Fibroblast of pulmonary artery (primary cell): ENCODE data around the gene FOLR3.
"Not testable (repeated sequence)": the region's sequence is repeated elsewhere in the genome, so short reads cannot be mapped to it uniquely, and the experiment has no call there.

Experiments
- DNase-seq: peaks from one replicate; pipeline ENCODE4 v3.0.0-alpha.2; 2010; ENCODE audit warnings: low read depth
- H3K4me3 ChIP-seq: replicated peaks from 2 replicates; pipeline ENCODE4 v1.5.1; 2011; ENCODE audit warnings: low read depth, mild to moderate bottlenecking, control low read depth, low read length, moderate library complexity
- TF ChIP-seq, protein P1 (sequence below): IDR thresholded peaks from 2 replicates; pipeline ENCODE4 v1.5.1; 2011; ENCODE audit warnings: mild to moderate bottlenecking, control low read depth, low read length, inconsistent platforms; ENCODE audit errors: missing control alignments

FOLR3 gene

DNA sequence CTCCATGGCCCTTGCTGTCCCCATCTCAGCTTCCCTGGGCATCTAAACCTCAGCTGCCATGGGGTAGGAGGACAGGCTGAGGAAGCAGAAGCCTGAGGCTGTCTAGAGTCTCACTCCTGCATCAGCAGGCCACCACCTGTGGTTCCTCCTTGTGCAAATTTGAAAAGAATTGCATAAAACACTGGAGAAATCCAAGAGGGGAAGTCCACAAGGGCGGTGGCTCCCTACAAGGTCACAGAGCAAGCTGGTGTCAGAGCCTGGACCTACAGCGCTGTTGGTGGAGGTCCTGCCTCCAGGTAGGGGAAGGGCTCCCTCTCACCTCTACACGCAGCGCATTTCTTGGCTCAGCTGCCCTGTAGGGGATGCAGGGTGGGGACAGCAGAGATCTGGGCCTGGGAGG is at the start of gene FOLR3:
FOLR3 (plus strand) TSS at position 253 of the 400 bp plus-strand sequence. CDS start 228 bp downstream, outside the sequence.
- DNase-seq, H3K4me3 ChIP-seq: not testable (repeated sequence)

DNA sequence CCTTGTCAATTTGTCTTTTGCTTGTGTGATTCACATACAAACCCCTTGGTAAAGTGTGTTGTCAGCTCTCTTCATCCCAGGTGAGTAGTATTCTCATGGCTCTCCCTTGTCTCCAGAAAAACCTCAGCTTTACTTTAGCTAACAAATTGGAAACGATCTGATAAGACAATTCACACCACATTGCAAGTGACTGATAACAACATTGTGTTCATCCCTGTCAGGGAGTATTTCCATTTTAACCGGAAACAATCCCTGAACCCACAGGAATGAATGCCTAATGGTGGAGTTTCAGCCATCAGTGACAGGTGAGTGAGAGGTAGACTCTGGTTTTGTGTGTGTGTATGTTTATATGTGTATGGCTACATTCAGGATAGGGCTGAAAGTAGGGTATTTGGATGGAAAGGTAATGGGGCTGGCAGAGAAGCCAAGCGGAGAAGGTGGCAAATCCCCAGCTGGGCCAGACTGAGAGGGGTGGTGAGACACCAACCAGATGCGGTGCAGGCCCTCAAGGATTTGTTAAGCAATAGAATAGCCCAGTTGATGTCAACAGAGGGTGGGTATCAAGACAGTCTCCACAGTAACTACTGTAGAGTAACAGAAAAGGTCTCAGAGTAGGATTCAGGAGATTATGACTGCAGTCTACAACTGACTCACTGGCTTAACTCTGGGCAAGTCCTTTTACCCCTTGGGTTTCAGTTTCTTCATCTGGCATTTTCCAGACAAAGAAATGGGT is 47.3 kb upstream of the FOLR3 start:
- no peak for DNase-seq
- TF ChIP-seq, protein P1, sequence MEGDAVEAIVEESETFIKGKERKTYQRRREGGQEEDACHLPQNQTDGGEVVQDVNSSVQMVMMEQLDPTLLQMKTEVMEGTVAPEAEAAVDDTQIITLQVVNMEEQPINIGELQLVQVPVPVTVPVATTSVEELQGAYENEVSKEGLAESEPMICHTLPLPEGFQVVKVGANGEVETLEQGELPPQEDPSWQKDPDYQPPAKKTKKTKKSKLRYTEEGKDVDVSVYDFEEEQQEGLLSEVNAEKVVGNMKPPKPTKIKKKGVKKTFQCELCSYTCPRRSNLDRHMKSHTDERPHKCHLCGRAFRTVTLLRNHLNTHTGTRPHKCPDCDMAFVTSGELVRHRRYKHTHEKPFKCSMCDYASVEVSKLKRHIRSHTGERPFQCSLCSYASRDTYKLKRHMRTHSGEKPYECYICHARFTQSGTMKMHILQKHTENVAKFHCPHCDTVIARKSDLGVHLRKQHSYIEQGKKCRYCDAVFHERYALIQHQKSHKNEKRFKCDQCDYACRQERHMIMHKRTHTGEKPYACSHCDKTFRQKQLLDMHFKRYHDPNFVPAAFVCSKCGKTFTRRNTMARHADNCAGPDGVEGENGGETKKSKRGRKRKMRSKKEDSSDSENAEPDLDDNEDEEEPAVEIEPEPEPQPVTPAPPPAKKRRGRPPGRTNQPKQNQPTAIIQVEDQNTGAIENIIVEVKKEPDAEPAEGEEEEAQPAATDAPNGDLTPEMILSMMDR, result no peak
- no peak overlapping the region for H3K4me3 ChIP-seq

DNA sequence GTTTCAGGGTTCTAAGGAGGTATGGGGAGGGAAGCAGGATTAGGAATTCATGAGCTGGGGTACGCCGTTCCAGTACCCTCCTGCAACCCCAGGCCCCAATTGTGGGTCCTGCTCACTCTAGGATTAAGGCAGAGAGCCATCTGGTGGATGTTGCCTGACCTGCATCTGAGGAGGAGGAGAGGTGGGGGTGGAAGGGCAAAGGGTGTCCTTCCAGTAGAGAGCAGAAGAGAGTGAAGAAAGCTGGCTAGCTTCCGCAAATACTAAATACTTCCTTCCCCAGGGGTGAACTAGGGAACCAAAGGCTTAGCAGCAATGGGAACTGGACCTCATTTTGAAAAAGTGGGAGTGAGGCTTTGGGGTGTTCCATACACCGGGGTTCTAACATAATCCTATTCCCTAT is 44.2 kb upstream of the FOLR3 start:
- H3K4me3 ChIP-seq, result no peak overlapping the region
- TF ChIP-seq, protein P1, result peak; percentile 91
- peak; percentile 72 for DNase-seq

DNA sequence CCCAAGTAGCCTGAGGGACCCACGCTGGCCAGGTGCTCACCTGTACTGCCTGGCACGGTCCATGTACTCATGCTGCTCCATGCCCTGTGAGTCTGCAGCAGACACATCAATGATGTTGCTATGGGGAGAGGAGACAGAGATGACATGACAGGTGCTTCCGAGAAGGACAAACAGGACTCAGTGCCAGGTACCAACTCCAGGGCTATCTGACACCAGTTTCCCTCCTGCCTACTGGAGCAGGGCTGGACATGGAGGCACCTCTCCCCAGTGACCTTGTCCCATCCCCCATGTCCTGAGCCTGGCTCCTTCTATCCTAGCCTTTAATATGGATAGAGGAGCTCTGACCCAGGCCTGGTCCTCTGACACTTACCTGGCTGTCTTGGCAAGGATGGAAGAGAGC is 36.8 kb upstream of the FOLR3 start:
- DNase-seq, result no peak
- TF ChIP-seq, protein P1, result no peak
- H3K4me3 ChIP-seq, result no peak overlapping the region

DNA sequence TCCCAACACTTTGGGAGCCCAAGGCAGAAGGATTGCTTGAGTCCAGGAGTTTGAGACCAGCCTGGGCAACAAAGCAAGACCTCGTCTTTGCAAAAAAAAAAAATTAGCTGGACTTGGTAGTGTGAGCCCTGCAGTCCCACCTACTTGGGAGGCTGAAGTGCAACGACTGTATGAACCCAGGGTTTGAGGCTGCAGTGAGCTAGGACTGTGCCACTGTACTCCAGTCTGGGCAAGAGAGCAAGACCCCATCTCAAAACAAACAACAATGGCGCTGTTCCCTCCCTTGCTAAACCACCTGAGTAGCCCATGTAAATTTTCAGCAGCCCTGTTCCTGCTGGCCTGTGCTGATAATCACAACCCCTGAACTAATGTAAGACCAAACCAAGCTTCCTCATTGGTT is 35.5 kb upstream of the FOLR3 start:
- H3K4me3 ChIP-seq, result no peak overlapping the region
- no peak for DNase-seq
- TF ChIP-seq, protein P1, result no peak

DNA sequence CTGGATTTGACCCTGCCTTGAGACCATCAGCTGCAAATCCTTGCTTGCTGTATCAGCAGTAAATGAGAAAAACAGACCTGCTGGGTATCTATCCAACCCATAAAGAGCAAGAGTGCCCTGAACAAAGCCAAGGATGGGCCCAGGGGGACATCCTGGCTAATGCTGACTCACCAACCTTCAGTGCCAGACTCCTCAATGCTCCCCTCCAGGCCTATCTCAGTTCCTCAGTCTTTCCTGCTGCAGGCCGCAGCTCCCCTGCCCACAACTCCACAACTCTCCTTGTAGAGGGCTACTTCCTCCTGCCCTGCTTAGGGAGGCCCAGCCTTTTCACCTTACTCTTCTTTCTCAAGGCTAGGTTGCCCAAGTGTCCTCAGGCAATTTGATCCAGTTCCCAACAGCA is 35.1 kb upstream of the FOLR3 start:
- TF ChIP-seq, protein P1, result no peak
- no peak overlapping the region for H3K4me3 ChIP-seq
- DNase-seq, result no peak

DNA sequence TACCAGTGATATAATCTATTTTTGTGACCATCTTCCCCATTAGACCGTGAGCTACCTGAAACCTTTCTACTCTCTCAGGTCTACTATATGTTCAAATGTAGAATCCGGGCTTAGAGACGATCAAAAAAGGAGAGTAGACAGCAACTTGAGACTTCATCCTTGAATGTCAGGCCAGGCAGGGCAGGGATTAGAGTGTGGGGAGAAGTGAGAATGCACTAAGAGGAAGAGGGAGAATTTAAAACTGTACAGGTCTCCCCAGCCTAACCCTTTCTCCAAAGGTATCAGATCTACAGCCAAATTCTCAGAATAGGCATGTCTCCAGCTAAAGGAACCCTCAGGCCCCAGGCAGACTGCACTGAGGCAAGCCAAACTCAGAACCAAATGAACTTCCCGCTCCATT is 33.4 kb upstream of the FOLR3 start:
- DNase-seq, result no peak
- peak overlapping the region; percentile 94 for H3K4me3 ChIP-seq
- TF ChIP-seq, protein P1, result no peak
